ENCODE results near the gene SIM2.

DNA sequence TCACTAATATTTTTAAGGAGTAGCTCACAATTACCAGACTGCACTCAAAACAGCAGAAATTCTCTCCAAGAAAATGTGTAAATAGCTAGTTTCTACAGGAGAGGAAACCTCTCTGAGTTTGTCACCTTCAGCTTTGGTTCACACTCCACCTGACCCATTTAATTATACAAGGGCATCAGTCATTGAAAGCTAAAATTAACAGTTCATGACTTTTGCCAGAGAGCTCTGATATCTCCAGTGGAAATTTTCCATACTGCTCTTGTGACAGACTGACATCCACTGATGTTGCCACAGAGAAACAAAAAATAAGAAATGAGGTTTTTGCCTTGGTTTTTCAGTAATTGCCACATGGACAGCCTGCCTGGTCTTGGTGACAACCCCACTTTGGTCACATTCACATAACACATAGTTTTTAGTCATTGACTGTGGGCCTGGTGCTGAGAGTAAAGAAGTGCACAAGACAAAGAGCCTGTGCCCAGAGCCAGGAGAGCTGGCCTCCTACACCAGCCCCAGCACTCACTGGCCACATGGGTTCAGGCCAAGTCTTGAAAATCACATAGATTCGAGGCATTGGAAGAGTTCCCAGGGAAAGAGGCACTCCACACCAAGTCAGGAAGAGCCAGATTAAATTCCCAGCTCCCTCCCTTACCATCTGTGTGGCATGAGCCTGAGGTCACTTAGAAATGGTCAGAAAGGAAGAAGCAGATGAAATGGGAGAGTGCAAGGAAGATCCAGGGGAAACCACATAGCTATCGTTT lies 13.8 kb upstream of the SIM2 start:
- TF ChIP-seq, protein P1, sequence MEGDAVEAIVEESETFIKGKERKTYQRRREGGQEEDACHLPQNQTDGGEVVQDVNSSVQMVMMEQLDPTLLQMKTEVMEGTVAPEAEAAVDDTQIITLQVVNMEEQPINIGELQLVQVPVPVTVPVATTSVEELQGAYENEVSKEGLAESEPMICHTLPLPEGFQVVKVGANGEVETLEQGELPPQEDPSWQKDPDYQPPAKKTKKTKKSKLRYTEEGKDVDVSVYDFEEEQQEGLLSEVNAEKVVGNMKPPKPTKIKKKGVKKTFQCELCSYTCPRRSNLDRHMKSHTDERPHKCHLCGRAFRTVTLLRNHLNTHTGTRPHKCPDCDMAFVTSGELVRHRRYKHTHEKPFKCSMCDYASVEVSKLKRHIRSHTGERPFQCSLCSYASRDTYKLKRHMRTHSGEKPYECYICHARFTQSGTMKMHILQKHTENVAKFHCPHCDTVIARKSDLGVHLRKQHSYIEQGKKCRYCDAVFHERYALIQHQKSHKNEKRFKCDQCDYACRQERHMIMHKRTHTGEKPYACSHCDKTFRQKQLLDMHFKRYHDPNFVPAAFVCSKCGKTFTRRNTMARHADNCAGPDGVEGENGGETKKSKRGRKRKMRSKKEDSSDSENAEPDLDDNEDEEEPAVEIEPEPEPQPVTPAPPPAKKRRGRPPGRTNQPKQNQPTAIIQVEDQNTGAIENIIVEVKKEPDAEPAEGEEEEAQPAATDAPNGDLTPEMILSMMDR (conservative IDR thresholded peaks at IDR 0.05; ENCODE audit: low read depth in 2 of 2): no peak
- TF ChIP-seq EZH2 (IDR thresholded peaks at IDR 0.05; ENCODE audit: low read depth, unreplicated experiment): no peak
- no peak for TF ChIP-seq POLR2AphosphoS5 (IDR thresholded peaks at IDR 0.05; ENCODE audit: low read depth)
- TF ChIP-seq EZH2phosphoT487 (IDR thresholded peaks at IDR 0.05; ENCODE audit: unreplicated experiment): no peak
- TF ChIP-seq STAT1 (IDR thresholded peaks at IDR 0.05; ENCODE audit: unreplicated experiment): no peak
- TF ChIP-seq, protein P2, sequence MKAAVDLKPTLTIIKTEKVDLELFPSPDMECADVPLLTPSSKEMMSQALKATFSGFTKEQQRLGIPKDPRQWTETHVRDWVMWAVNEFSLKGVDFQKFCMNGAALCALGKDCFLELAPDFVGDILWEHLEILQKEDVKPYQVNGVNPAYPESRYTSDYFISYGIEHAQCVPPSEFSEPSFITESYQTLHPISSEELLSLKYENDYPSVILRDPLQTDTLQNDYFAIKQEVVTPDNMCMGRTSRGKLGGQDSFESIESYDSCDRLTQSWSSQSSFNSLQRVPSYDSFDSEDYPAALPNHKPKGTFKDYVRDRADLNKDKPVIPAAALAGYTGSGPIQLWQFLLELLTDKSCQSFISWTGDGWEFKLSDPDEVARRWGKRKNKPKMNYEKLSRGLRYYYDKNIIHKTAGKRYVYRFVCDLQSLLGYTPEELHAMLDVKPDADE (IDR thresholded peaks at IDR 0.05): no peak
- no peak for TF ChIP-seq CREB1 (CRISPR knock-in tag; IDR thresholded peaks at IDR 0.05; ENCODE audit: low read depth)
- no peak for TF ChIP-seq NANOG (IDR thresholded peaks at IDR 0.05; ENCODE audit: borderline replicate concordance)
- no peak for TF ChIP-seq REST (IDR thresholded peaks at IDR 0.05; ENCODE audit: unreplicated experiment)
- TF ChIP-seq ZNF114 (CRISPR knock-in tag; IDR thresholded peaks at IDR 0.05): no peak
- no peak for TF ChIP-seq JUNB (IDR thresholded peaks at IDR 0.05; ENCODE audit: unreplicated experiment)
- no peak for TF ChIP-seq ZNF331 (CRISPR knock-in tag; IDR thresholded peaks at IDR 0.05; ENCODE audit: low read depth)
- no peak for TF ChIP-seq ZNF462 (CRISPR knock-in tag; IDR thresholded peaks at IDR 0.05)
